HEK293 (cell line): ENCODE measurements around the gene GPM6B.

Experiments used
- CTCF ChIP-seq: fragments of 450-650 bp; formaldehyde crosslinking; IDR thresholded peaks from 2 replicates; pipeline ENCODE4 v1.5.1; 2016; ENCODE audit warnings: missing biosample characterization, missing genetic modification characterization
- GFI1B ChIP-seq: fragments of 450-650 bp; formaldehyde crosslinking; IDR thresholded peaks from 2 replicates; pipeline ENCODE4 v1.5.1; 2016; ENCODE audit warnings: missing biosample characterization, missing genetic modification characterization
- GLIS1 ChIP-seq: fragments of 450-650 bp; formaldehyde crosslinking; IDR thresholded peaks from 2 replicates; pipeline ENCODE4 v1.5.1; 2016; ENCODE audit warnings: missing biosample characterization, missing genetic modification characterization
- YY1 ChIP-seq: fragments of 450-650 bp; formaldehyde crosslinking; IDR thresholded peaks from 2 replicates; pipeline ENCODE4 v1.5.1; 2018; ENCODE audit warnings: missing biosample characterization, missing genetic modification characterization
- ZNF174 ChIP-seq: fragments of 450-650 bp; formaldehyde crosslinking; IDR thresholded peaks from 2 replicates; pipeline ENCODE4 v1.5.0; 2017; ENCODE audit warnings: missing biosample characterization, mild to moderate bottlenecking, missing genetic modification characterization

GRCh38 chrX:13756381-13756780 is 60.5 kb downstream of the GPM6B start:
- TF ChIP-seq GFI1B, result no peak
- no peak for TF ChIP-seq CTCF (tag by site-specific recombination)
- TF ChIP-seq YY1 (tag by site-specific recombination), result no peak
- TF ChIP-seq ZNF174 (tag by site-specific recombination), result no peak
- no peak for TF ChIP-seq GLIS1 (tag by site-specific recombination)
